Kidney (tissue), 14 donors: ENCODE results near the gene ADGRA1. TPM values are rescaled to one million over a fixed set of nuclear protein-coding genes. Genes with fewer than 3 reads are reported as not detected.
A peak's percentile ranks its signal among the peaks of the same experiment; 100 is the strongest.

Experiments
- DNase-seq, 5 donors: peaks; one replicate each; pipeline ENCODE4 v3.0.0-alpha.2; 2013 to 2020
- FAIRE-seq: peaks from 2 replicates; lab custom pipeline; 2012; peaks lifted over from hg19 to GRCh38; lab: Jason Lieb, UNC
- H3K27ac ChIP-seq, 2 donors: one replicate each; pipeline ENCODE4 v1.7.0; 2013; ENCODE audit warnings: low read depth in 2 of 2, low read length in 2 of 2, inconsistent platforms in 1 of 2
- H3K27me3 ChIP-seq: one replicate; pipeline ENCODE4 v1.7.1; 2013; ENCODE audit warnings: low read length, inconsistent platforms; ENCODE audit not compliant: control insufficient read depth, insufficient read depth
- H3K36me3 ChIP-seq, 3 donors: one replicate each; pipeline versions ENCODE4 v1.7.0 to v1.7.1; 2013; ENCODE audit warnings: low read length in 3 of 3, control low read depth in 1 of 3, inconsistent platforms in 1 of 3; ENCODE audit not compliant: insufficient read depth in 3 of 3, control insufficient read depth in 2 of 3
- H3K4me1 ChIP-seq, 3 donors: one replicate each; pipeline versions ENCODE4 v1.7.0 to v1.7.1; 2013; ENCODE audit warnings: low read length in 3 of 3, inconsistent platforms in 1 of 3, low read depth in 1 of 3; ENCODE audit not compliant: control insufficient read depth in 2 of 3, insufficient read depth in 2 of 3
- H3K4me3 ChIP-seq, 3 donors: one replicate each; pipeline versions ENCODE4 v1.7.0 to v1.8.1; 2013; ENCODE audit warnings: low read length in 3 of 3, control low read depth in 1 of 3, inconsistent platforms in 1 of 3
- H3K9ac ChIP-seq, 3 donors: one replicate each; pipeline versions ENCODE4 v1.7.0 to v1.7.1; 2013; ENCODE audit warnings: low read length in 3 of 3, control low read depth in 1 of 3, inconsistent platforms in 1 of 3
- H3K9me3 ChIP-seq, 3 donors: one replicate each; pipeline versions ENCODE4 v1.7.0 to v1.7.1; 2013; ENCODE audit warnings: low read length in 3 of 3, control low read depth in 1 of 3, inconsistent platforms in 1 of 3; ENCODE audit not compliant: control insufficient read depth in 2 of 3, insufficient read depth in 1 of 3
- intact Hi-C: fragments of 100-400 bp; cut with DNase I; formaldehyde crosslinking; loops from one replicate; pipeline ENCODE4 v1.11.1; 2022
- polyA plus RNA-seq: library from polyadenylated mRNA; stranded (reverse); fragments of 350-450 nt; fragmentation: Illumina TruSeq; extraction: RNeasy Lipid Tissue Mini Kit (QIAGEN cat#74804); gene quantifications from one replicate; pipeline ENCODE4 v1.2.3, GENCODE V29; 2014; ENCODE audit warnings: low read depth, low replicate concordance; ENCODE audit not compliant: insufficient read depth
- total RNA-seq: library from RNA; stranded (reverse); fragmentation: NEBNext Ultra II Directional; extraction: Animal tissue kit (Norgen Biotek cat#: 25700); gene quantifications from one replicate; pipeline ENCODE4 v1.2.1, GENCODE V29; 2021
- TF ChIP-seq, protein P1 (sequence below): IDR thresholded peaks from 3 replicates; pipeline ENCODE4 v1.5.1; 2012; ENCODE audit warnings: mild to moderate bottlenecking, moderate library complexity, borderline replicate concordance; ENCODE audit not compliant: insufficient read depth; ENCODE audit errors: extremely low read depth
- donor health status: control.
- donor health status: control.
- donor health status: control.
- donor health status: control.
- donor health status: control.
- donor health status: DM: yes; HTN: yes; CAD: no.
- donor health status: Normal renal cell carcinoma (clear cell type).

ADGRA1 gene
- total and polyA plus RNA-seq, 2 donors from 2014 or later, result 0.91 to 1.1 TPM

DNA sequence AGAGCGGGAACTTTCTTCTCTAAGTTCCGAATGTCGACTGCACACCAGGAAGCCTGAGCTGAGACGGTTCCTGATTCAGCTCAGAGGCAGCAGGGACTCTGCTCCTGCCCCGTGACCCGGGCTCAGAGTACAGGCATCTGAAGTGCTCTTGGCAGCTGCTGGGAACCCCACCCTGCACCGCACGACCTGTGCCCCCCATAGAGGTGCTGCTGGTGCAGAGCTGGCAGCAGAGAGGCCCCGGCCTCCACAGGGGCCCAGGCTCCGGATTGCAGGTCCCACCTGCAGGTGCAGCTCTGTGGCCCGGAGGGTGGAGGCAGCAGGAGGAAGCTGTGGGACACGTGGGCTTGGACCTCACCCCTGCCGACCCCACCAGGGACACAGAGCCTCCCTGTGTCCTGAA is 39.5 kb upstream of the ADGRA1 start:
- no peak overlapping the region for H3K27ac ChIP-seq
- peak in 2 of 5 donors; percentile 47 to 51 for DNase-seq
- H3K4me3 ChIP-seq, result no peak overlapping the region
- intact Hi-C loops, result no loop called here
- H3K27me3 ChIP-seq, result peaks cover 2% of the 10 kb centered on the region
- H3K36me3 ChIP-seq, result no peaks in the 10 kb centered on the region
- H3K9me3 ChIP-seq, result no peaks in the 10 kb centered on the region
- no peak for FAIRE-seq
- peaks cover 0 to 4% (median 2%) of the 10 kb centered on the region in 3 donors for H3K4me1 ChIP-seq
- TF ChIP-seq, protein P1, sequence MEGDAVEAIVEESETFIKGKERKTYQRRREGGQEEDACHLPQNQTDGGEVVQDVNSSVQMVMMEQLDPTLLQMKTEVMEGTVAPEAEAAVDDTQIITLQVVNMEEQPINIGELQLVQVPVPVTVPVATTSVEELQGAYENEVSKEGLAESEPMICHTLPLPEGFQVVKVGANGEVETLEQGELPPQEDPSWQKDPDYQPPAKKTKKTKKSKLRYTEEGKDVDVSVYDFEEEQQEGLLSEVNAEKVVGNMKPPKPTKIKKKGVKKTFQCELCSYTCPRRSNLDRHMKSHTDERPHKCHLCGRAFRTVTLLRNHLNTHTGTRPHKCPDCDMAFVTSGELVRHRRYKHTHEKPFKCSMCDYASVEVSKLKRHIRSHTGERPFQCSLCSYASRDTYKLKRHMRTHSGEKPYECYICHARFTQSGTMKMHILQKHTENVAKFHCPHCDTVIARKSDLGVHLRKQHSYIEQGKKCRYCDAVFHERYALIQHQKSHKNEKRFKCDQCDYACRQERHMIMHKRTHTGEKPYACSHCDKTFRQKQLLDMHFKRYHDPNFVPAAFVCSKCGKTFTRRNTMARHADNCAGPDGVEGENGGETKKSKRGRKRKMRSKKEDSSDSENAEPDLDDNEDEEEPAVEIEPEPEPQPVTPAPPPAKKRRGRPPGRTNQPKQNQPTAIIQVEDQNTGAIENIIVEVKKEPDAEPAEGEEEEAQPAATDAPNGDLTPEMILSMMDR, result no peak
- H3K9ac ChIP-seq, result no peak overlapping the region

DNA sequence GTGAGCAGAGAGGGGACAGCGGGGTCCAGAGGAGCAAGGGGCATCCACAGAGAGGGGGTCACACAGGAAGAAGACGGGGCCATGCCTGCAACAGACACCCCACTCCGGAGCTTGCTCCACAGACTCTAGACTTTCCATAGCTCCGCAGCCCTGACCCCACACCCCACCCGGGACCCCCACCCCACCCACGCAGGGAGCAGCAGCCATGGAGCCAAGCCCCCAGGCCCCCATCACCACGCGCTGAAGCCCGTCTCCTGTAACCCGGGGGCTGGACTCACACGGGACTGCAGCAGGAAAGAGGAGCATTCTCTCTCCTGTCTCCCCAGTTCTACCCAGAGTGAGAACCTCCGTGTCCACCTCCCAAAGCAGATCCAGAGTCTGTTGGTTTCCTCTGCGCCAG is 38.8 kb upstream of the ADGRA1 start:
- no peak for DNase-seq
- no peak overlapping the region for H3K27ac ChIP-seq
- no peak for FAIRE-seq
- TF ChIP-seq, protein P1, result no peak
- H3K9ac ChIP-seq, result no peak overlapping the region
- no peaks in the 10 kb centered on the region for H3K9me3 ChIP-seq
- H3K27me3 ChIP-seq, result peaks cover 2% of the 10 kb centered on the region
- H3K4me1 ChIP-seq, result peaks cover 0 to 4% (median 2%) of the 10 kb centered on the region in 3 donors
- H3K36me3 ChIP-seq, result no peaks in the 10 kb centered on the region
- no peak overlapping the region for H3K4me3 ChIP-seq
- intact Hi-C loops, result no loop called here

DNA sequence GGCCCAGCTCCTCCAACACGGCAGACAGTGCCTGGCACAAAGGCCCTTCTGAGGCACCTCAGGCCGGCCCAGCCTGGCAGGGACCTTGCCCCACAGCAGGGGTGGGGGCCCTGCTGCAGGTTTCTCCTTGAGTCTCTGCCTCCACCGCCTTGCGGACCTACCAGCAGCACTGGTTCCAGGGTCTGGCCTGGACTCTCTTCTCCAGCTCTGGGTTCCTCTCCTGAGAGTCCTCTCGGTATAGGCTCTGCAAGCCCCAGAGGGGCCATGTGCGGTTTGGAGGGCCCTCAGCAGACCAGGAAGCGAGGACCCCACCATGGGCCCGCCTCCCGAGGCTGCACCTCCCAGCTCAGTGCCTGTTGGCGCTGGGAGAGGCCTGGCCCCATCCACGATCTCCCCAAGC is 38.1 kb upstream of the ADGRA1 start:
- peaks cover 2% of the 10 kb centered on the region for H3K27me3 ChIP-seq
- no peak overlapping the region for H3K4me3 ChIP-seq
- no peak for DNase-seq
- TF ChIP-seq, protein P1, result no peak
- H3K9me3 ChIP-seq, result peaks cover 0 to 5% (median 0%) of the 10 kb centered on the region in 3 donors
- FAIRE-seq, result no peak
- no peaks in the 10 kb centered on the region for H3K36me3 ChIP-seq
- intact Hi-C loops, result no loop called here
- peaks cover 0 to 4% (median 2%) of the 10 kb centered on the region in 3 donors for H3K4me1 ChIP-seq
- no peak overlapping the region for H3K9ac ChIP-seq
- H3K27ac ChIP-seq, result no peak overlapping the region

DNA sequence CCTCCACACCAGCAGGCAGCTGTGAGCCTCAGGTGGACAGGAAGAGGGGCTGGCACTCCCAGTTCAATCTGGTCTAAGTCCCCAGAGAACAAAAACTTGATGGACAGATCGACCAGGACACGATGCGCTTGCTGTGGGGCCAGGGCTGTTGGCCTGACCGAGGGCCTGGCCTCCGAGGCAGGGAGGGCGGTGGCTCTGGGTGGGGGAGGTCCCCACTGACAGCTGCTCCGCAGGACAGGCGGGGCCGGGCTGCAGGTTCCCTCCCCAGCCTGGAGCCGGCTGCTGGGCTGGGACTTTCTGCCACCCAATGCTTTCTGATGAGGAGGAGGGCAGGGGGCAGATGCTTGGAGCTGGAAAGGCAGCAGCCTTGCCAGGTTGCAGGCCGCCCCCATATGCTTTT is 37.4 kb upstream of the ADGRA1 start:
- Histone ChIP-seq H3K9me3 (peaks cover 0 to 5% (median 0%) of the 10 kb centered on the region in 3 donors), H3K4me3 (no peak overlapping the region), H3K4me1 (peaks cover 0 to 2% (median 0%) of the 10 kb centered on the region in 3 donors), H3K36me3 (no peaks in the 10 kb centered on the region), H3K27me3 (peaks cover 2% of the 10 kb centered on the region), H3K9ac (no peak overlapping the region), H3K27ac (no peak overlapping the region)
- no peak for FAIRE-seq
- intact Hi-C loops, result no loop called here
- TF ChIP-seq, protein P1, result no peak
- DNase-seq, result peak in 1 of 5 donors; percentile 38
